ENCODE data around the gene CWC15. TPM values are rescaled to one million over a fixed set of nuclear protein-coding genes. Genes with fewer than 3 reads are reported as not detected.

The CWC15 gene
- total RNA-seq, 2 donors from 2014 or later = 33.6 to 43.8 TPM

- no peak overlapping the region for H3K27ac ChIP-seq
- H3K27me3 ChIP-seq (replicated peaks; ENCODE audit: insufficient read depth) = no peaks in the 10 kb centered on the region
- WGBS = 81% methylated on average over 1 of the region's 1 CpG
- intact Hi-C loops (cut with DNase I) = no loop called here
- TF ChIP-seq CTCF (IDR thresholded peaks at IDR 0.05) (no peak), POLR2A (IDR thresholded peaks at IDR 0.05) (no peak), POLR2AphosphoS5 (IDR thresholded peaks at IDR 0.05) (no peak)
- no peaks in the 10 kb centered on the region for H3K4me1 ChIP-seq (replicated peaks)
- no peak overlapping the region for H3K4me3 ChIP-seq
- no peaks in the 10 kb centered on the region for H3K9me3 ChIP-seq
- no peak for DNase-seq (ENCODE audit: low spot score)
- H3K36me3 ChIP-seq = no peaks in the 10 kb centered on the region
These were observed 15.4 kb upstream of the CWC15 start for GRCh38 chr11:94988748-94989147.

- DNase-seq (ENCODE audit: low spot score) = no peak
- H3K4me3 ChIP-seq = no peak overlapping the region
These were observed 14.0 kb upstream of the CWC15 start for GRCh38 chr11:94987378-94987777.

GRCh38 chr11:94975599-94975998 lies 2.2 kb upstream of the CWC15 start:
- Histone ChIP-seq H3K27me3 (replicated peaks; ENCODE audit: insufficient read depth) (no peaks in the 10 kb centered on the region), H3K4me3 (no peak overlapping the region), H3K36me3 (no peaks in the 10 kb centered on the region), H3K4me1 (replicated peaks) (no peaks in the 10 kb centered on the region), H3K9me3 (no peaks in the 10 kb centered on the region), H3K27ac (no peak overlapping the region)
- no peak for DNase-seq (ENCODE audit: low spot score)
- TF ChIP-seq POLR2AphosphoS5 (IDR thresholded peaks at IDR 0.05) = no peak
- TF ChIP-seq CTCF (IDR thresholded peaks at IDR 0.05) = no peak
- no peak for TF ChIP-seq POLR2A (IDR thresholded peaks at IDR 0.05)
- intact Hi-C loops (cut with DNase I) = loop anchor here (10.0 kb wide), 2 partner anchors 211 to 789 kb away; partner anchors contain the start of gene AMOTL1
- WGBS = 96% methylated on average over 1 of the region's 1 CpG

More at GRCh38 chr11:94987378-94987777, 14.0 kb upstream of the CWC15 start:
- Histone ChIP-seq H3K9me3 (no peaks in the 10 kb centered on the region), H3K4me1 (replicated peaks) (no peaks in the 10 kb centered on the region), H3K27me3 (replicated peaks; ENCODE audit: insufficient read depth) (no peaks in the 10 kb centered on the region), H3K36me3 (no peaks in the 10 kb centered on the region), H3K27ac (no peak overlapping the region)
- intact Hi-C loops (cut with DNase I) = no loop called here
- TF ChIP-seq CTCF (IDR thresholded peaks at IDR 0.05) = no peak
- TF ChIP-seq POLR2A (IDR thresholded peaks at IDR 0.05) = no peak
- TF ChIP-seq POLR2AphosphoS5 (IDR thresholded peaks at IDR 0.05) = no peak
- WGBS = 74% methylated on average over 4 of the region's 4 CpGs

GRCh38 chr11:94974178-94974577 lies 822 bp upstream of the CWC15 start:
- Histone ChIP-seq H3K4me3 (peak overlapping the region; percentile 69 to 85), H3K4me1 (replicated peaks) (no peaks in the 10 kb centered on the region), H3K36me3 (no peaks in the 10 kb centered on the region), H3K27ac (peak overlapping the region in 1 of 2 donors; percentile 73), H3K27me3 (replicated peaks; ENCODE audit: insufficient read depth) (no peaks in the 10 kb centered on the region), H3K9me3 (no peaks in the 10 kb centered on the region)
- DNase-seq (ENCODE audit: low spot score) = no peak
- TF ChIP-seq POLR2AphosphoS5 (IDR thresholded peaks at IDR 0.05) (no peak), CTCF (IDR thresholded peaks at IDR 0.05) (no peak), POLR2A (IDR thresholded peaks at IDR 0.05) (no peak)
- WGBS = 41% methylated on average over 6 of the region's 6 CpGs
- intact Hi-C loops (cut with DNase I) = loop anchor here (5.0 to 10.0 kb wide), 3 partner anchors 93 to 791 kb away; partner anchors contain the start of genes AMOTL1 and SRSF8

GRCh38 chr11:94972700-94973098 lies 657 bp downstream of the CWC15 start:
- H3K4me1 ChIP-seq (replicated peaks) = no peaks in the 10 kb centered on the region
- 3% methylated on average over 5 of the region's 5 CpGs for WGBS
- TF ChIP-seq POLR2AphosphoS5 (IDR thresholded peaks at IDR 0.05) (no peak), POLR2A (IDR thresholded peaks at IDR 0.05) (no peak), CTCF (IDR thresholded peaks at IDR 0.05) (no peak)
- no peak for DNase-seq (ENCODE audit: low spot score)
- no peaks in the 10 kb centered on the region for H3K27me3 ChIP-seq (replicated peaks; ENCODE audit: insufficient read depth)
- no peaks in the 10 kb centered on the region for H3K36me3 ChIP-seq
- H3K4me3 ChIP-seq = peak overlapping the region; percentile 69 to 85
- intact Hi-C loops (cut with DNase I) = loop anchor here (2.0 to 10.0 kb wide), 4 partner anchors 95 to 792 kb away; partner anchors contain the start of genes AMOTL1 and SRSF8
- H3K27ac ChIP-seq = peak overlapping the region; percentile 73 to 78
- H3K9me3 ChIP-seq = no peaks in the 10 kb centered on the region
